SU-DHL-6 (cell line): ENCODE results near the gene MLIP.

Experiments
- H2AFZ ChIP-seq: fragments of 200-600 bp; sonication (generic); 2 replicates; pipeline ENCODE4 v1.6.1; 2014; ENCODE audit warnings: low read depth, mild to moderate bottlenecking, moderate library complexity, mixed read lengths, antibody characterized with exemption, low read length; ENCODE audit not compliant: severe bottlenecking
- H3F3A ChIP-seq: fragments of 200-600 bp; shearing (Covaris generic); 2 replicates; pipeline ENCODE4 v1.6.0; 2016; ENCODE audit warnings: antibody characterized with exemption, mild to moderate bottlenecking; ENCODE audit not compliant: insufficient read depth
- H3K27ac ChIP-seq: fragments of 200-600 bp; sonication (generic); 2 replicates; pipeline ENCODE4 v1.5.1; 2016; ENCODE audit warnings: low read depth, mild to moderate bottlenecking, low read length, moderate library complexity, mixed read lengths
- H3K27me3 ChIP-seq: fragments of 200-600 bp; sonication (generic), shearing (Covaris generic); 2 replicates; pipeline ENCODE4 v1.6.0; 2014; ENCODE audit warnings: mild to moderate bottlenecking, low read length
- H3K36me3 ChIP-seq: fragments of 200-600 bp; sonication (generic); 2 replicates; pipeline ENCODE4 v1.6.1; 2014; ENCODE audit warnings: mild to moderate bottlenecking, low read length, mixed read lengths
- H3K4me2 ChIP-seq: fragments of 300-600, 200-600 bp; shearing (Covaris generic), sonication (generic); 2 replicates; pipeline ENCODE4 v1.6.0; 2014; ENCODE audit warnings: low read length, low read depth, mild to moderate bottlenecking; ENCODE audit not compliant: poor library complexity, severe bottlenecking
- H3K4me3 ChIP-seq: fragments of 200-600 bp; sonication (generic); 2 replicates; pipeline ENCODE4 v1.5.1; 2014; ENCODE audit warnings: antibody characterized with exemption, low read length, mild to moderate bottlenecking, mixed read lengths; ENCODE audit not compliant: insufficient read depth, poor library complexity, severe bottlenecking
- H3K79me2 ChIP-seq: fragments of 200-600 bp; sonication (generic); 2 replicates; pipeline ENCODE4 v1.6.1; 2014; ENCODE audit warnings: mild to moderate bottlenecking, low read length, moderate library complexity; ENCODE audit not compliant: insufficient read depth
- H3K9ac ChIP-seq: fragments of 200-600 bp; sonication (generic); 2 replicates; pipeline ENCODE4 v1.7.0; 2014; ENCODE audit warnings: mild to moderate bottlenecking, low read length
- H3K9me2 ChIP-seq: fragments of 200-600 bp; sonication (generic); replicated peaks from 2 replicates; pipeline ENCODE4 v1.6.1; 2014; ENCODE audit warnings: low read length; ENCODE audit not compliant: insufficient read depth
- H3K9me3 ChIP-seq: fragments of 200-600 bp; sonication (generic); 2 replicates; pipeline ENCODE4 v1.6.1; 2014; ENCODE audit warnings: low read length, mixed read lengths; ENCODE audit not compliant: insufficient read depth
- H4K20me1 ChIP-seq: fragments of 200-600 bp; sonication (generic); 2 replicates; pipeline ENCODE4 v1.6.1; 2014; ENCODE audit warnings: low read depth, mild to moderate bottlenecking, antibody characterized with exemption, low read length, moderate library complexity, mixed read lengths
- CTCF ChIP-seq: fragments of 200-600 bp; sonication (generic); IDR thresholded peaks from one replicate; pipeline ENCODE4 v1.5.1; 2017; ENCODE audit warnings: antibody characterized with exemption, mild to moderate bottlenecking, low read length, moderate library complexity; ENCODE audit not compliant: insufficient read depth, poor library complexity, severe bottlenecking
- EZH2phosphoT487 ChIP-seq: fragments of 200-600 bp; sonication (generic), shearing (Covaris generic); conservative IDR thresholded peaks from 2 replicates; pipeline ENCODE4 v1.6.1; 2018; ENCODE audit warnings: mild to moderate bottlenecking, antibody characterized with exemption, low read length, moderate library complexity, mixed read lengths

Gene MLIP

GRCh38 chr6:54217018-54217417 lies 105.8 kb downstream of the MLIP start:
- H3K9ac ChIP-seq, result no peak overlapping the region
- no peaks in the 10 kb centered on the region; the same call in 1 of the 2 replicates for H4K20me1 ChIP-seq
- no peaks in the 10 kb centered on the region for H3F3A ChIP-seq
- no peak overlapping the region for H2AFZ ChIP-seq
- no peak overlapping the region for H3K27ac ChIP-seq
- H3K27me3 ChIP-seq, result no peaks in the 10 kb centered on the region
- TF ChIP-seq EZH2phosphoT487 (no peak), CTCF (no peak)
- no peaks in the 10 kb centered on the region for H3K9me2 ChIP-seq
- H3K79me2 ChIP-seq, result no peaks in the 10 kb centered on the region
- no peak overlapping the region for H3K4me3 ChIP-seq
- H3K9me3 ChIP-seq, result no peaks in the 10 kb centered on the region
- no peaks in the 10 kb centered on the region for H3K36me3 ChIP-seq
- H3K4me2 ChIP-seq, result no peak overlapping the region

GRCh38 chr6:54222217-54222616 lies 111.0 kb downstream of the MLIP start:
- Histone ChIP-seq H3K4me2 (no peak overlapping the region), H3K27ac (no peak overlapping the region), H4K20me1 (no peaks in the 10 kb centered on the region; the same call in 1 of the 2 replicates), H3K9me2 (no peaks in the 10 kb centered on the region), H3K36me3 (no peaks in the 10 kb centered on the region), H3K9me3 (no peaks in the 10 kb centered on the region), H3K27me3 (no peaks in the 10 kb centered on the region), H2AFZ (no peak overlapping the region), H3K79me2 (no peaks in the 10 kb centered on the region), H3K4me3 (no peak overlapping the region), H3F3A (no peaks in the 10 kb centered on the region), H3K9ac (no peak overlapping the region)
- TF ChIP-seq EZH2phosphoT487, result no peak

GRCh38 chr6:54232703-54233102 lies 121.5 kb downstream of the MLIP start:
- TF ChIP-seq EZH2phosphoT487 (no peak), CTCF (no peak)
- Histone ChIP-seq H3K9me2 (no peaks in the 10 kb centered on the region), H3K9ac (no peak overlapping the region), H3F3A (no peaks in the 10 kb centered on the region), H4K20me1 (peaks cover 3% of the 10 kb centered on the region; the same call in 1 of the 2 replicates), H3K27ac (no peak overlapping the region), H3K79me2 (no peaks in the 10 kb centered on the region), H3K36me3 (no peaks in the 10 kb centered on the region), H3K9me3 (no peaks in the 10 kb centered on the region), H3K4me3 (no peak overlapping the region), H2AFZ (no peak overlapping the region), H3K27me3 (no peaks in the 10 kb centered on the region), H3K4me2 (no peak overlapping the region)

- Histone ChIP-seq H3K27ac (no peak overlapping the region), H3K4me2 (no peak overlapping the region), H3K4me3 (no peak overlapping the region), H3K36me3 (no peaks in the 10 kb centered on the region), H3F3A (no peaks in the 10 kb centered on the region), H2AFZ (no peak overlapping the region), H3K9ac (no peak overlapping the region), H3K79me2 (no peaks in the 10 kb centered on the region), H3K9me3 (no peaks in the 10 kb centered on the region), H4K20me1 (peaks cover 3% of the 10 kb centered on the region; the same call in 1 of the 2 replicates), H3K27me3 (no peaks in the 10 kb centered on the region), H3K9me2 (no peaks in the 10 kb centered on the region)
- TF ChIP-seq CTCF (no peak), EZH2phosphoT487 (no peak)
Observed at GRCh38 chr6:54234539-54234938, 123.3 kb downstream of the MLIP start.
